Neural cell (in vitro differentiated cells): ENCODE measurements around the gene TMEM116. TPM values are rescaled to one million over a fixed set of nuclear protein-coding genes. Genes with fewer than 3 reads are reported as not detected.

Experiments used
- H2AFZ ChIP-seq: fragments of 200-600, 300-800 bp; sonication (generic), shearing (Covaris generic); 2 replicates; pipeline ENCODE4 v1.6.0; 2014; ENCODE audit warnings: low read depth, mild to moderate bottlenecking, antibody characterized with exemption, low read length, moderate library complexity
- H3F3A ChIP-seq: fragments of 200-600 bp; shearing (Covaris generic); 2 replicates; pipeline ENCODE4 v1.6.1; 2016; ENCODE audit warnings: mild to moderate bottlenecking, moderate library complexity, mixed read lengths, antibody characterized with exemption, low read length; ENCODE audit not compliant: insufficient read depth, poor library complexity, severe bottlenecking
- H3K27ac ChIP-seq: fragments of 200-600, 300-800 bp; sonication (generic), shearing (Covaris generic); 2 replicates; pipeline ENCODE4 v1.5.1; 2014; ENCODE audit warnings: mild to moderate bottlenecking, low read length, moderate library complexity
- H3K27me3 ChIP-seq: fragments of 300-800, 200-600 bp; sonication (generic), shearing (Covaris generic); 2 replicates; pipeline ENCODE4 v1.6.0; 2014; ENCODE audit warnings: mild to moderate bottlenecking, low read depth, low read length, moderate library complexity; ENCODE audit not compliant: insufficient read depth
- H3K36me3 ChIP-seq: fragments of 300-800, 200-600 bp; sonication (generic), shearing (Covaris generic); 2 replicates; pipeline ENCODE4 v1.5.1; 2014; ENCODE audit warnings: mild to moderate bottlenecking, antibody characterized with exemption, low read length, moderate library complexity; ENCODE audit not compliant: insufficient read depth
- H3K4me2 ChIP-seq: fragments of 300-800, 200-600 bp; sonication (generic), shearing (Covaris generic); 2 replicates; pipeline ENCODE4 v1.6.0; 2014; ENCODE audit warnings: mild to moderate bottlenecking, low read length
- H3K4me3 ChIP-seq: fragments of 300-800, 200-600 bp; sonication (generic), shearing (Covaris generic); 2 replicates; pipeline ENCODE4 v1.5.1; 2014; ENCODE audit warnings: mild to moderate bottlenecking, low read length, moderate library complexity
- H3K79me2 ChIP-seq: fragments of 200-600 bp; shearing (Covaris generic); replicated peaks from 2 replicates; pipeline ENCODE4 v1.6.0; 2014; ENCODE audit warnings: mild to moderate bottlenecking, low read length, moderate library complexity; ENCODE audit not compliant: insufficient read depth
- H3K9ac ChIP-seq: fragments of 300-800, 200-600 bp; sonication (generic), shearing (Covaris generic); 2 replicates; pipeline ENCODE4 v1.6.1; 2016; ENCODE audit warnings: mild to moderate bottlenecking, low read length, mixed read lengths
- H3K9me2 ChIP-seq: fragments of 200-600 bp; shearing (Covaris generic); 2 replicates; pipeline ENCODE4 v1.6.1; 2016; ENCODE audit warnings: mild to moderate bottlenecking, low read length, mixed read lengths; ENCODE audit not compliant: insufficient read depth
- H3K9me3 ChIP-seq: fragments of 200-600, 300-800 bp; sonication (generic), shearing (Covaris generic); 2 replicates; pipeline ENCODE4 v1.6.1; 2016; ENCODE audit warnings: mild to moderate bottlenecking, mixed run types, low read length, moderate library complexity, mixed read lengths
- H4K20me1 ChIP-seq: fragments of 200-600 bp; shearing (Covaris generic); 2 replicates; pipeline ENCODE4 v1.6.1; 2016; ENCODE audit warnings: mild to moderate bottlenecking, mixed run types; ENCODE audit not compliant: insufficient read depth
- CTCF ChIP-seq: fragments of 450-650 bp; IDR thresholded peaks from 2 replicates; pipeline ENCODE4 v1.5.1; 2014; ENCODE audit warnings: antibody characterized with exemption, mild to moderate bottlenecking, moderate library complexity; ENCODE audit not compliant: poor library complexity, severe bottlenecking
- EP300 ChIP-seq: fragments of 450-650 bp; conservative IDR thresholded peaks from 2 replicates; pipeline ENCODE4 v1.6.1; 2014; ENCODE audit warnings: antibody characterized with exemption, mild to moderate bottlenecking, moderate library complexity; ENCODE audit not compliant: poor library complexity, severe bottlenecking
- EZH2 ChIP-seq: fragments of 200-600, 300-800 bp; shearing (Covaris generic), sonication (generic); IDR thresholded peaks from 2 replicates; pipeline ENCODE4 v1.6.1; 2014; ENCODE audit warnings: antibody characterized with exemption, low read length, borderline replicate concordance, mild to moderate bottlenecking; ENCODE audit not compliant: insufficient read depth, poor library complexity, severe bottlenecking
- MXI1 ChIP-seq: fragments of 450-650 bp; conservative IDR thresholded peaks from 2 replicates; pipeline ENCODE4 v1.6.1; 2014; ENCODE audit warnings: antibody characterized with exemption, mild to moderate bottlenecking; ENCODE audit not compliant: poor library complexity, severe bottlenecking
- POLR2AphosphoS5 ChIP-seq: IDR thresholded peaks from 2 replicates; pipeline ENCODE4 v1.6.1; 2012
- RAD21 ChIP-seq: fragments of 450-650 bp; conservative IDR thresholded peaks from 2 replicates; pipeline ENCODE4 v1.6.1; 2014; ENCODE audit warnings: antibody characterized with exemption, mild to moderate bottlenecking, moderate library complexity
- REST ChIP-seq: IDR thresholded peaks from 2 replicates; pipeline ENCODE4 v1.6.1; 2012; ENCODE audit warnings: borderline replicate concordance
- SMC3 ChIP-seq: fragments of 450-650 bp; conservative IDR thresholded peaks from 2 replicates; pipeline ENCODE4 v1.6.1; 2014; ENCODE audit warnings: antibody characterized with exemption, mild to moderate bottlenecking, moderate library complexity; ENCODE audit not compliant: poor library complexity
- TAF1 ChIP-seq: IDR thresholded peaks from 2 replicates; pipeline ENCODE4 v1.6.1; 2012; ENCODE audit warnings: low read depth
- polyA plus RNA-seq: library from polyadenylated mRNA; depleted of rRNA; stranded (reverse); fragments of >200 nt; gene quantifications from 2 replicates; pipeline ENCODE4 v1.2.3, GENCODE V29; 2014

TMEM116 gene
- polyA plus RNA-seq, 1 donor from 2014 or later: 15.4 TPM

GRCh38 chr12:111893287-111893686 is 119.7 kb downstream of the TMEM116 start:
- H3K9ac ChIP-seq: no peak overlapping the region
- H3K36me3 ChIP-seq: no peaks in the 10 kb centered on the region
- no peaks in the 10 kb centered on the region for H3K9me3 ChIP-seq
- no peak for TF ChIP-seq SMC3
- no peak for TF ChIP-seq POLR2AphosphoS5
- TF ChIP-seq TAF1: no peak
- TF ChIP-seq REST: no peak
- TF ChIP-seq EZH2: no peak
- TF ChIP-seq EP300: no peak
- TF ChIP-seq RAD21: no peak
- no peak for TF ChIP-seq MXI1
- no peak for TF ChIP-seq CTCF
- H4K20me1 ChIP-seq: no peaks in the 10 kb centered on the region
- H2AFZ ChIP-seq: no peak overlapping the region
- no peak overlapping the region for H3K4me2 ChIP-seq
- H3K27me3 ChIP-seq: no peaks in the 10 kb centered on the region
- H3K4me3 ChIP-seq: no peak overlapping the region
- no peak overlapping the region for H3K27ac ChIP-seq
- H3K9me2 ChIP-seq: no peaks in the 10 kb centered on the region
- no peaks in the 10 kb centered on the region for H3K79me2 ChIP-seq
- H3F3A ChIP-seq: no peaks in the 10 kb centered on the region

GRCh38 chr12:111887926-111888745 is 124.8 kb downstream of the TMEM116 start:
- Histone ChIP-seq H3K36me3 (peaks cover 5% of the 10 kb centered on the region), H3K27me3 (no peaks in the 10 kb centered on the region), H3K27ac (no peak overlapping the region), H3K9me2 (no peaks in the 10 kb centered on the region), H2AFZ (no peak overlapping the region), H3F3A (no peaks in the 10 kb centered on the region), H3K4me3 (no peak overlapping the region), H3K79me2 (no peaks in the 10 kb centered on the region), H3K4me2 (no peak overlapping the region), H3K9ac (no peak overlapping the region), H3K9me3 (no peaks in the 10 kb centered on the region), H4K20me1 (no peaks in the 10 kb centered on the region)
- TF ChIP-seq EP300: no peak
- no peak for TF ChIP-seq TAF1
- no peak for TF ChIP-seq CTCF
- TF ChIP-seq EZH2: no peak
- TF ChIP-seq SMC3: no peak
- no peak for TF ChIP-seq RAD21
- no peak for TF ChIP-seq MXI1
- TF ChIP-seq REST: no peak
- TF ChIP-seq POLR2AphosphoS5: no peak
